Activated CD4-positive, alpha-beta memory T cell treated with anti-CD3 and anti-CD28 coated beads, Interleukin-2, amount 10 ng/mL, durations not matched to agents 7 days and 5 days (primary cell): ENCODE measurements around the gene OCRL. TPM values are rescaled to one million over a fixed set of nuclear protein-coding genes. Genes with fewer than 3 reads are reported as not detected.

Source experiments
- CTCF ChIA-PET: fragments of 350-600 bp; sonication (Branson Sonifier 250); formaldehyde crosslinking; loops from one replicate; lab custom pipeline; 2021; ENCODE audit warnings: antibody characterized with exemption, inconsistent platforms; lab: Charles Lee
- POLR2A ChIA-PET: fragments of 350-600 bp; sonication (Branson Sonifier 250); formaldehyde crosslinking; loops from one replicate; lab custom pipeline; 2021; ENCODE audit warnings: antibody characterized with exemption; lab: Charles Lee
- DNase-seq: peaks from one replicate; pipeline ENCODE4 v3.0.0-alpha.2; 2020
- H3K27ac Mint-ChIP-seq: one replicate; pipeline ENCODE4 v1.8.0; 2021; ENCODE audit warnings: mild to moderate bottlenecking, mixed read lengths
- H3K27me3 Mint-ChIP-seq: one replicate; pipeline ENCODE4 v1.8.0; 2021; ENCODE audit warnings: mixed read lengths
- H3K36me3 Mint-ChIP-seq: one replicate; pipeline ENCODE4 v1.8.0; 2021; ENCODE audit warnings: low read depth, mixed read lengths
- H3K4me1 Mint-ChIP-seq: one replicate; pipeline ENCODE4 v1.8.0; 2021; ENCODE audit warnings: mixed read lengths
- H3K4me3 Mint-ChIP-seq: one replicate; pipeline ENCODE4 v1.8.0; 2021; ENCODE audit warnings: mild to moderate bottlenecking, mixed read lengths
- H3K9me3 Mint-ChIP-seq: one replicate; pipeline ENCODE4 v1.8.0; 2021; ENCODE audit warnings: mixed read lengths
- total RNA-seq, 2 experiments: library from RNA; stranded (reverse); gene quantifications; one replicate each; pipeline ENCODE4 v1.2.3, GENCODE V29; 2021

The OCRL gene
- total RNA-seq, 2 experiments from 2014 or later: 1.9 to 2.1 TPM

- peaks cover 30% of the 10 kb centered on the region for H3K27me3 Mint-ChIP-seq
- H3K9me3 Mint-ChIP-seq: no peaks in the 10 kb centered on the region
- H3K4me3 Mint-ChIP-seq: peak within 1 kb of the TSS; percentile 57
- ChIA-PET POLR2A (no interaction called here), CTCF (no interaction called here)
- H3K27ac Mint-ChIP-seq: no peak within 1 kb of the TSS
- DNase-seq: no peak
- no peaks in the 10 kb centered on the region for H3K36me3 Mint-ChIP-seq
- H3K4me1 Mint-ChIP-seq: peaks cover 5% of the 10 kb centered on the region
Observed at GRCh38 chrX:129523079-129523911, 16.8 kb upstream of the OCRL start, which contains the start of gene SMARCA1. Gene SMARCA1 (minus strand): TSS chrX:129523490. CDS start chrX:129523370, 120 bp downstream.

- peaks cover 5% of the 10 kb centered on the region for H3K4me1 Mint-ChIP-seq
- ChIA-PET POLR2A (no interaction called here), CTCF (interaction anchor here (0.5 kb wide), 1 partner anchor 14 kb away, joined by 3 read pairs; no protein-coding TSS in a partner anchor)
- DNase-seq: no peak
- H3K4me3 Mint-ChIP-seq: peak overlapping the region; percentile 53
- no peak overlapping the region for H3K27ac Mint-ChIP-seq
- peaks cover 27% of the 10 kb centered on the region for H3K27me3 Mint-ChIP-seq
- H3K36me3 Mint-ChIP-seq: no peaks in the 10 kb centered on the region
- no peaks in the 10 kb centered on the region for H3K9me3 Mint-ChIP-seq
Observed at GRCh38 chrX:129524250-129524850, 15.7 kb upstream of the OCRL start.

- CTCF ChIA-PET: interaction anchor here (0.5 kb wide), 1 partner anchor 14 kb away, joined by 3 read pairs; no protein-coding TSS in a partner anchor
- H3K4me3 Mint-ChIP-seq: no peak overlapping the region
- DNase-seq: no peak
- POLR2A ChIA-PET: no interaction called here
- peaks cover 5% of the 10 kb centered on the region for H3K4me1 Mint-ChIP-seq
- H3K27me3 Mint-ChIP-seq: peaks cover 25% of the 10 kb centered on the region
- H3K27ac Mint-ChIP-seq: no peak overlapping the region
- no peaks in the 10 kb centered on the region for H3K36me3 Mint-ChIP-seq
- H3K9me3 Mint-ChIP-seq: no peaks in the 10 kb centered on the region
Observed at GRCh38 chrX:129525162-129525561, 14.9 kb upstream of the OCRL start.

GRCh38 chrX:129525896-129526295, 14.2 kb upstream of the OCRL start:
- CTCF ChIA-PET: no interaction called here
- H3K4me3 Mint-ChIP-seq: no peak overlapping the region
- H3K9me3 Mint-ChIP-seq: no peaks in the 10 kb centered on the region
- DNase-seq: no peak
- peaks cover 5% of the 10 kb centered on the region for H3K4me1 Mint-ChIP-seq
- no peaks in the 10 kb centered on the region for H3K36me3 Mint-ChIP-seq
- H3K27me3 Mint-ChIP-seq: peaks cover 24% of the 10 kb centered on the region
- POLR2A ChIA-PET: no interaction called here
- H3K27ac Mint-ChIP-seq: no peak overlapping the region

GRCh38 chrX:129529685-129530281, 10.3 kb upstream of the OCRL start:
- POLR2A ChIA-PET: no interaction called here
- CTCF ChIA-PET: no interaction called here
- no peak overlapping the region for H3K4me3 Mint-ChIP-seq
- no peaks in the 10 kb centered on the region for H3K36me3 Mint-ChIP-seq
- no peak for DNase-seq
- H3K27ac Mint-ChIP-seq: no peak overlapping the region
- no peaks in the 10 kb centered on the region for H3K4me1 Mint-ChIP-seq
- no peaks in the 10 kb centered on the region for H3K9me3 Mint-ChIP-seq
- peaks cover 7% of the 10 kb centered on the region for H3K27me3 Mint-ChIP-seq

- no peaks in the 10 kb centered on the region for H3K36me3 Mint-ChIP-seq
- DNase-seq: no peak
- ChIA-PET CTCF (no interaction called here), POLR2A (no interaction called here)
- H3K9me3 Mint-ChIP-seq: no peaks in the 10 kb centered on the region
- peaks cover under 1% of the 10 kb centered on the region for H3K27me3 Mint-ChIP-seq
- H3K4me1 Mint-ChIP-seq: no peaks in the 10 kb centered on the region
- no peak overlapping the region for H3K4me3 Mint-ChIP-seq
- no peak overlapping the region for H3K27ac Mint-ChIP-seq
Observed at GRCh38 chrX:129530410-129530809, 9.6 kb upstream of the OCRL start.

- ChIA-PET CTCF (no interaction called here), POLR2A (no interaction called here)
- Mint-ChIP-seq H3K9me3 (no peaks in the 10 kb centered on the region), H3K4me1 (no peaks in the 10 kb centered on the region), H3K4me3 (no peak overlapping the region), H3K27me3 (no peaks in the 10 kb centered on the region), H3K27ac (no peak overlapping the region), H3K36me3 (no peaks in the 10 kb centered on the region)
- no peak for DNase-seq
Observed at GRCh38 chrX:129531132-129531531, 8.9 kb upstream of the OCRL start.

- no peak for DNase-seq
- Mint-ChIP-seq H3K9me3 (no peaks in the 10 kb centered on the region), H3K4me3 (no peak overlapping the region), H3K4me1 (no peaks in the 10 kb centered on the region), H3K27me3 (peaks cover 10% of the 10 kb centered on the region), H3K36me3 (no peaks in the 10 kb centered on the region), H3K27ac (no peak overlapping the region)
- CTCF ChIA-PET: no interaction called here
- POLR2A ChIA-PET: no interaction called here
Observed at GRCh38 chrX:129534816-129535578, 5.1 kb upstream of the OCRL start.

- Mint-ChIP-seq H3K4me3 (peak overlapping the region; percentile 47), H3K27me3 (peaks cover 10% of the 10 kb centered on the region), H3K9me3 (no peaks in the 10 kb centered on the region), H3K27ac (no peak overlapping the region), H3K36me3 (no peaks in the 10 kb centered on the region), H3K4me1 (peaks cover 2% of the 10 kb centered on the region)
- POLR2A ChIA-PET: no interaction called here
- CTCF ChIA-PET: no interaction called here
- DNase-seq: peak; percentile 15
Observed at GRCh38 chrX:129540722-129541184, 694 bp downstream of the OCRL start.

- ChIA-PET POLR2A (no interaction called here), CTCF (no interaction called here)
- Mint-ChIP-seq H3K9me3 (no peaks in the 10 kb centered on the region), H3K36me3 (no peaks in the 10 kb centered on the region), H3K27ac (no peak overlapping the region), H3K4me1 (peaks cover 2% of the 10 kb centered on the region), H3K4me3 (no peak overlapping the region), H3K27me3 (no peaks in the 10 kb centered on the region)
- no peak for DNase-seq
Observed at GRCh38 chrX:129544780-129545179, 4.7 kb downstream of the OCRL start.

GRCh38 chrX:129545408-129545807, 5.3 kb downstream of the OCRL start:
- H3K36me3 Mint-ChIP-seq: no peaks in the 10 kb centered on the region
- DNase-seq: no peak
- CTCF ChIA-PET: no interaction called here
- no peak overlapping the region for H3K4me3 Mint-ChIP-seq
- H3K27me3 Mint-ChIP-seq: no peaks in the 10 kb centered on the region
- no peaks in the 10 kb centered on the region for H3K9me3 Mint-ChIP-seq
- no peak overlapping the region for H3K27ac Mint-ChIP-seq
- H3K4me1 Mint-ChIP-seq: peaks cover 2% of the 10 kb centered on the region
- POLR2A ChIA-PET: no interaction called here

GRCh38 chrX:129549124-129549523, 9.1 kb downstream of the OCRL start:
- no peaks in the 10 kb centered on the region for H3K4me1 Mint-ChIP-seq
- H3K27ac Mint-ChIP-seq: no peak overlapping the region
- H3K4me3 Mint-ChIP-seq: no peak overlapping the region
- DNase-seq: no peak
- H3K27me3 Mint-ChIP-seq: no peaks in the 10 kb centered on the region
- no peaks in the 10 kb centered on the region for H3K36me3 Mint-ChIP-seq
- CTCF ChIA-PET: no interaction called here
- H3K9me3 Mint-ChIP-seq: no peaks in the 10 kb centered on the region
- POLR2A ChIA-PET: no interaction called here
